A673 (cell line): ENCODE measurements around the gene FBLN2.

ENCODE experiments used
- EZH2 ChIP-seq: fragments of 200-600 bp; sonication (generic); IDR thresholded peaks from 2 replicates; pipeline ENCODE4 v1.6.1; 2017; ENCODE audit warnings: borderline replicate concordance, low read depth, mild to moderate bottlenecking, mixed read lengths, antibody characterized with exemption, low read length; ENCODE audit not compliant: poor library complexity, severe bottlenecking
- TF ChIP-seq, protein P1 (sequence below): fragments of 300-800, 200-600 bp; sonication (generic); conservative IDR thresholded peaks from 2 replicates; pipeline ENCODE4 v1.5.1; 2017; ENCODE audit warnings: low read depth, mild to moderate bottlenecking, antibody characterized with exemption, low read length, moderate library complexity, mixed read lengths

DNA sequence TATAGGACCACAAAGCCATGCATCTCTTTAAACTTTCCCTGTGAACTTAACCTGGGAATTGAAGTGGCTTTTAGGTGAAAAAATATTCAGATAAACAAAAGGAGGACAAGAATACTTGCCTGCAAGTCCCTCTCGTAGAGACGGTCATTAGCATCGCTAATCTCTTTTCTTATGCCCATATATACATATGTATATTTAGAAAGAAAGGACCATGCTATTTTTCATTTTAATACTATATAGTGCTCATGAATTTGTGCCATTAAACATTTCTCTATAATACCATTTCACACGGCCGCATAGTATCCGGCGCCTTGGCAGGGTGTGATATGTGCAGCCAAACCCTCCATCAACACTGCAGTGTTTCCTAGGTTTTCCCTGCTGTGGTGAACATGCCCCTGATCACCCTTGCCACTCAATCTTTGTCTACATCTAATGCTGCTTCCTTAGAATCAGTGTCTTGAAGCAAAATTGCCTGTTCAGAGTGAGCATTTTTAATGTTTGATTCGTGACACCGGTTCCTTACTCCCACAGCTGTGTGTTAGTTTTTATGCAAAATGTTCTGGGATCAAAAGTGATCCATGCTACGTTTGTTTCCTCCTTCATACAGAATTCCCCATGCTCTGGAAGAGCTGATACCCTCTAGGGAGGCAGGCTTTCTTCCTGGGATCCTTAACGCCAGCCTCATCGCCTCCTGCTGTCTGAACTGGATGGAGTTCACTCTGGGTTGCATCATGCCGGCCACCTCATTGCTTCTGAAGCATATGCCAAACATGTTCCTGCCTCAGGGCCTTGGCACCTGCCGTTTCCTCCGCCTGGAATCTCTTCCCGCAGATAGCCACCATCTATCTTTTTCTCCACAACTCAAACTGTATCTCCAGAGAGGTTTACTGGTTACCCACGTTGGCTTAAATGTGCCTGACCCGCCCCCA is 118.1 kb downstream of the FBLN2 start:
- TF ChIP-seq, protein P1, sequence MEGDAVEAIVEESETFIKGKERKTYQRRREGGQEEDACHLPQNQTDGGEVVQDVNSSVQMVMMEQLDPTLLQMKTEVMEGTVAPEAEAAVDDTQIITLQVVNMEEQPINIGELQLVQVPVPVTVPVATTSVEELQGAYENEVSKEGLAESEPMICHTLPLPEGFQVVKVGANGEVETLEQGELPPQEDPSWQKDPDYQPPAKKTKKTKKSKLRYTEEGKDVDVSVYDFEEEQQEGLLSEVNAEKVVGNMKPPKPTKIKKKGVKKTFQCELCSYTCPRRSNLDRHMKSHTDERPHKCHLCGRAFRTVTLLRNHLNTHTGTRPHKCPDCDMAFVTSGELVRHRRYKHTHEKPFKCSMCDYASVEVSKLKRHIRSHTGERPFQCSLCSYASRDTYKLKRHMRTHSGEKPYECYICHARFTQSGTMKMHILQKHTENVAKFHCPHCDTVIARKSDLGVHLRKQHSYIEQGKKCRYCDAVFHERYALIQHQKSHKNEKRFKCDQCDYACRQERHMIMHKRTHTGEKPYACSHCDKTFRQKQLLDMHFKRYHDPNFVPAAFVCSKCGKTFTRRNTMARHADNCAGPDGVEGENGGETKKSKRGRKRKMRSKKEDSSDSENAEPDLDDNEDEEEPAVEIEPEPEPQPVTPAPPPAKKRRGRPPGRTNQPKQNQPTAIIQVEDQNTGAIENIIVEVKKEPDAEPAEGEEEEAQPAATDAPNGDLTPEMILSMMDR, result no peak
- TF ChIP-seq EZH2, result no peak
